Measurements from ENCODE around the gene MMADHC. TPM values are rescaled to one million over a fixed set of nuclear protein-coding genes. Genes with fewer than 3 reads are reported as not detected.

MMADHC gene
- total and polyA plus RNA-seq, 2 donors = 88.5 to 140 TPM

DNA sequence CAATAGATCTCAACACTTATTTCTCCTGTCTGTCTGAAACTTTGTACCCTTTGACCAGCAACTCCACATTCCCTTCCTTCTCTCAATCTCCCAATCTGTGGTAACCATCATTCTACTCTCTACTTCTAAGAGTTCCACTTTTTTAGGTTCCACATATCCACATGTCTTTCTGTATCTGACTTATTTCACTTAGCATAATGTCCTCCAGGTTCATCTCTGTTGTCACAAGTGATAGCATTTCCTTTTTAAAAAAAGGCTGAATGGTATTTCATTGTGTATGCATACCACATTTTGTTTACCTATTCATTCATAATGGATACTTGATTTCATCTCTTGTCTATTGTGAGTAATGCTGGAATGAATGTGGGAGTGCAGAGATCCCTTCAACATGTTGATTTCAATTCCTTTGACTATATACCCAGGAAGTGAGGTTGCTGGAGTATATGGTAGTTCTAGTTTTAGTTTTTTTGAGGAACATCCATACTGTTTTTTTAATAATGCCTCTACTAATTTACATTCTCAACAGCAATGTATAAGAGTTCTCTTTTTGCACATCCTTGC is 18.8 kb upstream of the MMADHC start:
- no peak for DNase-seq (ENCODE audit: extremely low spot score)
- Histone ChIP-seq H3K4me1 (ENCODE audit: insufficient read depth) (no peaks in the 10 kb centered on the region), H3K27ac (ENCODE audit: low read depth) (no peak overlapping the region), H3K4me3 (ENCODE audit: low read depth, low read length) (no peak overlapping the region), H3K36me3 (ENCODE audit: insufficient read depth) (no peaks in the 10 kb centered on the region)

DNA sequence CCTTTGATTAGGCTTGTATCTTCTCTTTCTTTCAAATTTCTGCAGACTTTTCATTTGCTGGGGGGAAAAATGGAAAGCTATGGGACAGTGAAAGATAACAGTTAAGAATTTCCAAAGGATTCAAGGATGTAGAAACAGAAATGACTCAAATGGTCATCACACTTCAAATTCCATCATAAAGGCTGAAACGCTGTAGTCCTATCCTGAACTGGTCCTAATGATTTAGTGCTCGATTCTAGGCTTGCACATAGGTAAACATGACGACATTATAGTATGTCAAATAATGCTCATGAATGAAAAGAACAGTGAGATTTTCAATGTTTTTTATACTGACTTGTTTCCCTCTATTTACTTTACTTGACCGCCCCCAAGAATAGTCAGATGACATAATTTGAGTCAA is 15.7 kb upstream of the MMADHC start:
- H3K36me3 ChIP-seq (ENCODE audit: insufficient read depth) = no peaks in the 10 kb centered on the region
- no peak overlapping the region for H3K4me3 ChIP-seq (ENCODE audit: low read depth, low read length)
- no peak overlapping the region for H3K27ac ChIP-seq (ENCODE audit: low read depth)
- no peak for DNase-seq (ENCODE audit: extremely low spot score)
- H3K4me1 ChIP-seq (ENCODE audit: insufficient read depth) = no peaks in the 10 kb centered on the region
- WGBS = 91% methylated on average over 4 of the region's 4 CpGs

DNA sequence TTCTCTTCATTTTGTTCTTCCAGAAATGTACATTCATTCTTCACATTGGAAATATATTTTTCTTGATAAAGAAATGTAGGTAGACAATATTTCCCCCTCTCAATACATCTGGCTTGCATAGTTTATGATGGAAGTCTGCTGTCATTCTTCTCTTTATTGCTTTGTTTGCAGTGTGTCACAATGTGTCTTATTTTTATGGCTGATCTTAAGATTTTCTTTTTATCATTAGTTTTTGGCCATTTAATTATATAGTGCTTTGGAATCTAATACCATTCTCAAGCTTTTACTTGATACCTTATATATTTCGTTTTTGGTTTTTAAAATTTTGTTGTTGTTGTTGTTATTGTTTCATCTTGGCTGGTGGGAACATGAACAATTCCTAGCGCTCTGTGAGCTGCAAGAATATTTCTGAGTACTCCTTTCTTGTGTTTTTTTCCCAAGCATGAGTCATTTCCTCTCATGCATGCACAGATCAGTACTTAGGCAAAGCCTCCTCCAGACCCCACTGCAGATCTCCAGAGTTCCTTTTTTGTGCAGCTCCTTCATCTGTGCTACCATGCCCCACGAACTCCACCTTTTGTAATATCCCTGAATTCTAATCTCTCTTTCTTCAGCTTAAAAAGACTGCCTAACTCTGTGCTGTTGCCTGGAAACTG is 13.7 kb upstream of the MMADHC start:
- no peak overlapping the region for H3K4me3 ChIP-seq (ENCODE audit: low read depth, low read length)
- H3K27ac ChIP-seq (ENCODE audit: low read depth) = no peak overlapping the region
- DNase-seq (ENCODE audit: extremely low spot score) = no peak
- no peaks in the 10 kb centered on the region for H3K36me3 ChIP-seq (ENCODE audit: insufficient read depth)
- H3K4me1 ChIP-seq (ENCODE audit: insufficient read depth) = no peaks in the 10 kb centered on the region
- WGBS = 50% methylated on average over 3 of the region's 3 CpGs

DNA sequence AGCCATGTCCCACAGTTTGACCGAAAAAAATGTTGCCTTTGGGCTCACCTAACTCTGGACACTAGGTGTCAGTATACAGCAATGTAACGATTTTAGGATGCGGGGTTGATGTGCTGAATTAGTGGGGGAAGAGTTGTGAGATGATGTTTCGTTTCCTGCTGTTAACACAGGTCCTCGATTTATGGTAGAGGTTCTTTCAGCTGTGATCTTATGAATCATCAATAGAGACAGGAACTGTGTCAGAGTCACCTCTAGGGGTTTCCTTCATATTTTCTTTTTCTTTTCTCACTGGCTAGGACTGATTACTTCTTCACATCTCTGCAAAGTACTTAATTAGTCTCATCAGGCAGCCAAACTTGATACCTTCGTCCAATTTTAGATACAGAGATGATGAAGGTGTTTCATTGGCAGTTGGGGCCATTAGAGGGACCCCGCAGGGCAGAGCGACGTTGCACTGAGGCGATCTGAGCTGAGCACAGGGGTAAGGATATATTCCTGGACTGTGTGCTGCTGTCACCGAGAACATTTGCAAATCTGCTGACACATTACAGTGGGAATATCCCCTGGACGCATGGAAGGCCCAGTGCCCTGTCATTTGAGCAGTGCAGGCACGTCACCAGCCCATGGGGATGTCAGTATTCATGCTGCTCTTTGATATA is 10.2 kb upstream of the MMADHC start:
- no peaks in the 10 kb centered on the region for H3K4me1 ChIP-seq (ENCODE audit: insufficient read depth)
- H3K4me3 ChIP-seq (ENCODE audit: low read depth, low read length) = no peak overlapping the region
- no peak overlapping the region for H3K27ac ChIP-seq (ENCODE audit: low read depth)
- peak; percentile 75 for DNase-seq (ENCODE audit: extremely low spot score)
- WGBS = 16% methylated on average over 13 of the region's 13 CpGs
- no peaks in the 10 kb centered on the region for H3K36me3 ChIP-seq (ENCODE audit: insufficient read depth)

DNA sequence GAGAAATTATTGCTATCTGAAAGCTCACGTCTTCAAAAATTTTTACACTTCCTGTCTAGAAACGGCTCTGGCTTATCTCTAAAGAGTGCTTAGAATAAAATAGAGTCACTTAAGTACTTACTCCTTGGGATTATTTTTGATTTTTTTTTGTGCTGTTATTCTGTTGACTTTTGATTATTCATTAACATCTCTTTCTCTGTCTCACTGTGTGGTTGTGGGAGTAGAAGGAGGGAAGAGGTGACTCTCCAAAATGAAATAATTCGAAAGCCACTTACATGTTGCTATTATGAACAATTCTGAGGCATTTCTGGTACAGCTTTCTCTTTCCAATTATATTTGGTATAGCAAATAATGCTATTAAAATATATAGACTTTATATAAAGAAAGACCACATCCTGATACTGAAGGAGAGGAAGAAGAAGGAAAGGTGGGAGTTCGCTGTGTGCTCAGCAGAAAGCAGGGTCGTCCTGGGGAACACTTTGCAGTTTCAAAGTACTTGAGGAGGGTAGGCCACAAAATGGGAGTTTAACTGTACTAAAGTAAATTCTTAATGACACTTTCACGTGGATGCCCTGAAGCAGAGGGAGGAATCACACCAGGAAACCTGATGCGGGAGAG is 9.6 kb upstream of the MMADHC start:
- WGBS = 55% methylated on average over 7 of the region's 7 CpGs
- no peaks in the 10 kb centered on the region for H3K4me1 ChIP-seq (ENCODE audit: insufficient read depth)
- no peaks in the 10 kb centered on the region for H3K36me3 ChIP-seq (ENCODE audit: insufficient read depth)
- DNase-seq (ENCODE audit: extremely low spot score) = no peak
- H3K27ac ChIP-seq (ENCODE audit: low read depth) = no peak overlapping the region
- no peak overlapping the region for H3K4me3 ChIP-seq (ENCODE audit: low read depth, low read length)

DNA sequence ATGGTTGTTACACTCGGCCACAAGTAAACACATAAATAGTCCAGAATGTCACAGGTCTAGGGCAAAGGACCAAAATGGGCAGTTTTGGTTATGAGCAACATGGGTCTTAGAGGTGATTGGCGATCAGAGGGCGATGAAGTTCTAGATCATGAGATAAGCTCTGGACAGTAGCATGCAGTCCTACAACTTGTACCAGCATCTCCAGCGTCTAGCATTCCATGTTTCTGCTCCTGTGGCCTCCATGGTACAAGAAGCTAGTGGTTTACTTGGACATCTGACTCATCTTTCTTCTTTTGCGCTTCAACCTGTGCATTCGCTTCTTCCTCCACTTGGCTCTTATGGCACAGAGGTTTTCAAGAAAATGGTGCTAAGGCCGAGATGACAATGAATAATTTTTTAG is 8.9 kb upstream of the MMADHC start:
- Histone ChIP-seq H3K4me3 (ENCODE audit: low read depth, low read length) (no peak overlapping the region), H3K36me3 (ENCODE audit: insufficient read depth) (no peaks in the 10 kb centered on the region), H3K27ac (ENCODE audit: low read depth) (no peak overlapping the region), H3K4me1 (ENCODE audit: insufficient read depth) (no peaks in the 10 kb centered on the region)
- DNase-seq (ENCODE audit: extremely low spot score) = no peak
- WGBS = 92% methylated on average over 7 of the region's 7 CpGs

DNA sequence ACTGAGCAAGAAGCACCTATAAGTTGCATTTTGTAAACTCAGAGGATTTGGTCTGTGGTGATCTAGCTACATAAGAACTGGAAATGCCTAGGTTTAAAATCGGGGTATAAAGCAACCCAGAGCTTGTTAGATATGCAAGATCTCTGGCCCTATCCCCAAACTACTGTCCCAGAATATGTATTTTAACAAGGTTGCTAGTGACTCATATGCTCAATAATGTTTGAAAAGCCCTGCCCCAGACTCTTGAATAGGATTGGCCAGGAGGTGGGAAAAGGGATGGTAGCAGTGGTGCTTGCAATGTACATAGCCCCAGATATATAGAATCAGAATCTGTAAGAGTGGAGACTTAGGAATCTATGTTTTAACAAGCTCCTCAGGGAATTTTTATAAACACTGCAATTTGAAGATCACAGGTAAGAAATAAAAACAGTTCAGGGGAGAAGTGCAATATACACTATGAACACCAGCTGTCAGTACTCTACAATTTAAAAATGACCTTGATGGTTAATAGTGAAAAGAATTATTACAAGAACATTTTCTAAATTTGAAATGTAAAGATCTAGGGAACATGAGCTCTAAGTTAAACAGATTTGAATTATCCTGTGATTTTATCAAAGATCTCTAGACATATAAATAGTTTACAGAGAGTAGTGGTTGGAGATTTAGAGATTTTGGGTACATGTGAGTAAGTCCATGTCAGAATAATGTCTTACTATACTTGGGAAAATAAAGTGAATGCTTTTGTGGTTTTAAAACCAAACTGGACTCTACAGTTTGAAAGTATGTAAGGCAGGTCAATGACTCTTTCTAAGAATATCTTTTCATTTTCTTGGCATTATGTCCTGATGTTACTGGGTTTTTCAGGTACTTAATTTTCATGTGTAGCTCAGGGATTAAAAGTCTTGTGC is 7.7 kb upstream of the MMADHC start:
- Histone ChIP-seq H3K4me3 (ENCODE audit: low read depth, low read length) (no peak overlapping the region), H3K27ac (ENCODE audit: low read depth) (no peak overlapping the region), H3K36me3 (ENCODE audit: insufficient read depth) (no peaks in the 10 kb centered on the region), H3K4me1 (ENCODE audit: insufficient read depth) (no peaks in the 10 kb centered on the region)
- 83% methylated on average over 1 of the region's 1 CpG for WGBS
- DNase-seq (ENCODE audit: extremely low spot score) = no peak

DNA sequence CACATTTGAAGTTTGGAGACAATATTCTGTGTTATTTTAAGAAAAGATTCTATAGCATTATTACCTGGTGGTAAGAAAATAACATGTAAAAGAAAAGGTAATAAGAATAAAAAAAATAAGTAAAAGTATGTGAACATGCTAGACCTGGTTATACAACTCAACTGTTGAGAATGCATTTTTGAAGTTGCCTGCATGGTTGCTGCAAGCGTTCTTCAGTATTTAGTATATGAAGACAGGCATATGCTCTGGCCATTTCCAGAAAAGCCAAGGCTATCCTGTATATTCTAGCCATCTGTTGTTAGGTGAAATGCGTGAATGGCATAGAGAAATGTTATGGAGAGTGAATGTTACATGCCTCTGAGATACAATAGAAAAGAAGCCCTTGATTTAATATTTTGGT is 6.8 kb upstream of the MMADHC start:
- no peaks in the 10 kb centered on the region for H3K4me1 ChIP-seq (ENCODE audit: insufficient read depth)
- no peaks in the 10 kb centered on the region for H3K36me3 ChIP-seq (ENCODE audit: insufficient read depth)
- H3K27ac ChIP-seq (ENCODE audit: low read depth) = no peak overlapping the region
- DNase-seq (ENCODE audit: extremely low spot score) = no peak
- 95% methylated on average over 2 of the region's 2 CpGs for WGBS
- H3K4me3 ChIP-seq (ENCODE audit: low read depth, low read length) = no peak overlapping the region

DNA sequence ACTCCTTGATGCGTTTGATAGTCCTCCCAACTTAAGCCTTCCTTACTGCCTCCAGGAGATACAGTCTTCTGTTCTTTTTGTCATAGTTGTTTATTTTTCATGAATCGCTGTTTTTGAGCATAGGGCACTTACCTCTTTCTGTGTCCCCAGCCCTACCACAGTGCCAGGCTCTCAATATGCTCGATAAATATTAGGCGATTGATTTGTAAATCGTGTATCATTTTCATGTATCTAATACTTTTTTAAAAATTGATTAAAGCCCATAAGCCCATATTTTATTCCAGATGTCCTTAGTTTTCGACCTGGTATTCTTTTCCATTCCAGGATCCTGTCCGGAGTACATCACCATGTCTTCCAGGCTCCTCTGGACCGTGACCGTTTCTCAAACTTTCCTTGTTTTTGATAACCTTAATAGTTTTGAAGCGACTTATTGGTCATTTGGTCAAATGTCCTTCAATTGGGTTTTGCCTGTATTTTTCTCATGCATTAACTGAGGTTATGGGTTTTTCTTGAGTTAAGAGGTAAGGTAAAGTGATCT is 444 bp upstream of the MMADHC start:
- Histone ChIP-seq H3K36me3 (ENCODE audit: insufficient read depth) (peaks cover 3% of the 10 kb centered on the region), H3K4me1 (ENCODE audit: insufficient read depth) (no peaks in the 10 kb centered on the region), H3K4me3 (ENCODE audit: low read depth, low read length) (peak overlapping the region; percentile 64), H3K27ac (ENCODE audit: low read depth) (peak overlapping the region; percentile 91)
- 52% methylated on average over 10 of the region's 10 CpGs for WGBS
- no peak for DNase-seq (ENCODE audit: extremely low spot score)

DNA sequence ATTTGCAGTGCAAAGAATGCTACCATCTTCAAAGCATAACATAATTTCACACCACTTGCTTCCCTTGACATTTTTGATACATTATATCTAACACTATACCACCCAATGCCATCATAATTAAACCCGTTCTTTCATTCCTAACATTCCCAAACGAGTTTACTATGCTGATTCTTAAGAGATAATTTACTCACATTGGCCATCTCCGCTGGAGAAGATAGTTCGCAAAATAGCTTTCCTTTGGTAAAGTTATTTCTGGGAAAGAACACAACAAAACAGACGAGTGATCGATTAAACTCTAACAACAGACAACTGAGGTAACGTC is 716 bp downstream of the MMADHC start:
- no peak for DNase-seq (ENCODE audit: extremely low spot score)
- peak overlapping the region; percentile 91 for H3K27ac ChIP-seq (ENCODE audit: low read depth)
- under 1% methylated on average over 7 of the region's 7 CpGs for WGBS
- H3K4me1 ChIP-seq (ENCODE audit: insufficient read depth) = no peaks in the 10 kb centered on the region
- peaks cover 3% of the 10 kb centered on the region for H3K36me3 ChIP-seq (ENCODE audit: insufficient read depth)
- peak overlapping the region; percentile 64 for H3K4me3 ChIP-seq (ENCODE audit: low read depth, low read length)

DNA sequence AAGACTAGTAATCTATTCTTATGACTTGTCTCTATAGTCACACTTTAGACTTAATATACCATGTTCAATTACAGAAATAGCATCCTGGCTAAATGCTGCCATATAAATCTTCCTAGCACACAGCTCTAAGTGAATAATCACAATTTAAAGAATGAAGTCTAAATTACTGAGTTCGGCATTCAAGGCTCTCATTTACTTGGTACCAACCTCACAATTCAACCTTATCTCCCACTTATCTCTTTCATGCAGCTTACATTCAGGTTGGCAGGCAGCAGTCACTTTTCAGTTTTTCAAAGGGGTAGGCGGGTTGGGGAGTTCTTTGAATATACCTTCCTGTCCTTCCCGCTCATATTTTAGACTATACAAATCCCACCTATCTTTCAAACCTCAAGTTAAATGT is 1.5 kb downstream of the MMADHC start:
- no peak for DNase-seq (ENCODE audit: extremely low spot score)
- no peak overlapping the region for H3K4me3 ChIP-seq (ENCODE audit: low read depth, low read length)
- H3K4me1 ChIP-seq (ENCODE audit: insufficient read depth) = no peaks in the 10 kb centered on the region
- WGBS = 77% methylated on average over 3 of the region's 3 CpGs
- peaks cover 3% of the 10 kb centered on the region for H3K36me3 ChIP-seq (ENCODE audit: insufficient read depth)
- no peak overlapping the region for H3K27ac ChIP-seq (ENCODE audit: low read depth)

DNA sequence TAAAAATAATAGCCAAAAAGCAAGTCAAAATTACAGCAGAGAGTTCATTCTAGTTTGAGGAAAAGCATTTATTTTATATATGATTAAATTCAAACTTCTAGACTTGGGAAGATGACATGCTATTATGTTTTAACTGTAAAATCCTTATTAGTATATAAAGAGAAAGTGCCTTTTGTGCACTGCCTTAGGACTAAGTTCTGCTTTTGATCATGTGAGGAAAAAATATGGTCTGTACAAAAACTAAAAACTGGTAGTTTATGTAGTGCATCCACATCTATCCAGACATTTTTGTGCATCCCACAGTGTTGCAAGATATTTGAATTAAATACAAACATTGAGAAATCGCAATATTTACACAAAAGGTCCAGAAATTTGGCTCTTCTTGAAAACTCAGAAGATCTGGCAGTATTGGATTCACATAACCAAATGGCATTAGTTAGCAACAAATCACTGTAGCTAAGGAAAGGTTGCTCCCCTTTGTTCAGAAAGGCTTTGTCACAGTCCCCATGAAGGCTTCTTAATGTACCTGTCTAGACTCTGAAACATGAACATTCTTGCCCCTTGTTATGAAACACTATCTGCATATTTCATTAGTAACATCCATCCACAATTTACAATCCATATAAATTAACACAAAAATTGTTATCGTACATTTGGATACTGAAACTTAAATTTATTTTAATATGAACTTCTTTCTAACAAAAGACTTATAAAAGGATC is 2.2 kb downstream of the MMADHC start:
- DNase-seq (ENCODE audit: extremely low spot score) = no peak
- no peaks in the 10 kb centered on the region for H3K4me1 ChIP-seq (ENCODE audit: insufficient read depth)
- no peak overlapping the region for H3K27ac ChIP-seq (ENCODE audit: low read depth)
- peaks cover 3% of the 10 kb centered on the region for H3K36me3 ChIP-seq (ENCODE audit: insufficient read depth)
- WGBS = 78% methylated on average over 2 of the region's 2 CpGs
- H3K4me3 ChIP-seq (ENCODE audit: low read depth, low read length) = peak overlapping the region; percentile 28
